ENCODE results near the gene NAT9. TPM values are rescaled to one million over a fixed set of nuclear protein-coding genes. Genes with fewer than 3 reads are reported as not detected.

NAT9 gene
- total and polyA plus RNA-seq, 2 donors (not counting 1 experiment from before 2014, with no cell fraction given): 34.7 to 39.6 TPM

- no peak overlapping the region for H3K27ac ChIP-seq (ENCODE audit: insufficient read depth, low read length)
- H3K79me2 ChIP-seq (ENCODE audit: control insufficient read depth, insufficient read depth, low read length): peaks cover 20% of the 10 kb centered on the region
- no peak overlapping the region for H3K4me2 ChIP-seq (ENCODE audit: extremely low read depth, insufficient read depth, low read length)
- H2AFZ ChIP-seq (ENCODE audit: low read length): no peak overlapping the region
- H3K4me3 ChIP-seq (replicated peaks in 1 of 4; ENCODE audit: control extremely low read depth in 1 of 4, insufficient read depth in 1 of 4, low read depth in 3 of 4, low read length in 4 of 4): no peak overlapping the region
- no peaks in the 10 kb centered on the region for H3K9me3 ChIP-seq (ENCODE audit: control insufficient read depth, insufficient read depth, low read depth, low read length)
- H4K20me1 ChIP-seq (ENCODE audit: control insufficient read depth, extremely low read depth, insufficient read depth, low read length): no peaks in the 10 kb centered on the region
- H3K36me3 ChIP-seq (ENCODE audit: control insufficient read depth, insufficient read depth, low read length): no peaks in the 10 kb centered on the region
- peak; percentile 40 to 50 for DNase-seq (ENCODE audit: low read depth in 2 of 2)
- H3K27me3 ChIP-seq (ENCODE audit: control insufficient read depth, insufficient read depth, low read length): no peaks in the 10 kb centered on the region
- TF ChIP-seq EZH2 (IDR thresholded peaks at IDR 0.05; ENCODE audit: low read length, missing control alignments) (no peak), CTCF (conservative IDR thresholded peaks at IDR 0.05 in 1 of 2, IDR thresholded peaks at IDR 0.05 in 1 of 2; ENCODE audit: low read depth in 1 of 2, low read length in 2 of 2) (no peak)
- no peak overlapping the region for H3K9ac ChIP-seq (ENCODE audit: insufficient read depth, low read length)
- H3K4me1 ChIP-seq (ENCODE audit: control insufficient read depth, extremely low read depth, insufficient read depth, low read length): peaks cover 4% of the 10 kb centered on the region
These were observed 2.8 kb upstream of the NAT9 start for GRCh38 chr17:74778960-74779359.

- H3K4me2 ChIP-seq (ENCODE audit: extremely low read depth, insufficient read depth, low read length): no peak overlapping the region
- peaks cover 20% of the 10 kb centered on the region for H3K79me2 ChIP-seq (ENCODE audit: control insufficient read depth, insufficient read depth, low read length)
- no peak for TF ChIP-seq CTCF (conservative IDR thresholded peaks at IDR 0.05 in 1 of 2, IDR thresholded peaks at IDR 0.05 in 1 of 2; ENCODE audit: low read depth in 1 of 2, low read length in 2 of 2)
- no peak for TF ChIP-seq EZH2 (IDR thresholded peaks at IDR 0.05; ENCODE audit: low read length, missing control alignments)
- H3K27me3 ChIP-seq (ENCODE audit: control insufficient read depth, insufficient read depth, low read length): no peaks in the 10 kb centered on the region
- H3K36me3 ChIP-seq (ENCODE audit: control insufficient read depth, insufficient read depth, low read length): peaks cover 4% of the 10 kb centered on the region
- no peak for DNase-seq (ENCODE audit: low read depth in 2 of 2)
- no peak overlapping the region for H3K4me3 ChIP-seq (replicated peaks in 1 of 4; ENCODE audit: control extremely low read depth in 1 of 4, insufficient read depth in 1 of 4, low read depth in 3 of 4, low read length in 4 of 4)
- H3K9me3 ChIP-seq (ENCODE audit: control insufficient read depth, insufficient read depth, low read depth, low read length): no peaks in the 10 kb centered on the region
- H3K9ac ChIP-seq (ENCODE audit: insufficient read depth, low read length): no peak overlapping the region
- H3K27ac ChIP-seq (ENCODE audit: insufficient read depth, low read length): no peak overlapping the region
- no peak overlapping the region for H2AFZ ChIP-seq (ENCODE audit: low read length)
- no peaks in the 10 kb centered on the region for H4K20me1 ChIP-seq (ENCODE audit: control insufficient read depth, extremely low read depth, insufficient read depth, low read length)
- peaks cover 4% of the 10 kb centered on the region for H3K4me1 ChIP-seq (ENCODE audit: control insufficient read depth, extremely low read depth, insufficient read depth, low read length)
These were observed 1.9 kb upstream of the NAT9 start for GRCh38 chr17:74777901-74778515.

- TF ChIP-seq CTCF (conservative IDR thresholded peaks at IDR 0.05 in 1 of 2, IDR thresholded peaks at IDR 0.05 in 1 of 2; ENCODE audit: low read depth in 1 of 2, low read length in 2 of 2) (no peak), EZH2 (IDR thresholded peaks at IDR 0.05; ENCODE audit: low read length, missing control alignments) (no peak)
- Histone ChIP-seq H4K20me1 (ENCODE audit: control insufficient read depth, extremely low read depth, insufficient read depth, low read length) (no peaks in the 10 kb centered on the region), H3K36me3 (ENCODE audit: control insufficient read depth, insufficient read depth, low read length) (peaks cover 11% of the 10 kb centered on the region), H3K4me3 (replicated peaks in 1 of 4; ENCODE audit: control extremely low read depth in 1 of 4, insufficient read depth in 1 of 4, low read depth in 3 of 4, low read length in 4 of 4) (peak overlapping the region; percentile 76 to 97 (median 93)), H3K4me1 (ENCODE audit: control insufficient read depth, extremely low read depth, insufficient read depth, low read length) (peaks cover 4% of the 10 kb centered on the region), H2AFZ (ENCODE audit: low read length) (no peak overlapping the region), H3K27ac (ENCODE audit: insufficient read depth, low read length) (peak overlapping the region; percentile 42), H3K9ac (ENCODE audit: insufficient read depth, low read length) (peak overlapping the region; percentile 35), H3K79me2 (ENCODE audit: control insufficient read depth, insufficient read depth, low read length) (peaks cover 20% of the 10 kb centered on the region), H3K4me2 (ENCODE audit: extremely low read depth, insufficient read depth, low read length) (peak overlapping the region; percentile 84), H3K9me3 (ENCODE audit: control insufficient read depth, insufficient read depth, low read depth, low read length) (no peaks in the 10 kb centered on the region), H3K27me3 (ENCODE audit: control insufficient read depth, insufficient read depth, low read length) (no peaks in the 10 kb centered on the region)
- no peak for DNase-seq (ENCODE audit: low read depth in 2 of 2)
These were observed 845 bp upstream of the NAT9 start for GRCh38 chr17:74776990-74777389.
